GM12872 (cell line): Measurements from ENCODE around the gene DCUN1D2.

Experiments used
- TF ChIP-seq, protein P1 (sequence below): IDR thresholded peaks from 3 replicates; pipeline ENCODE4 v1.5.1; 2011; ENCODE audit warnings: low read depth, mild to moderate bottlenecking, low read length, moderate library complexity; ENCODE audit not compliant: insufficient read depth

Gene DCUN1D2

DNA sequence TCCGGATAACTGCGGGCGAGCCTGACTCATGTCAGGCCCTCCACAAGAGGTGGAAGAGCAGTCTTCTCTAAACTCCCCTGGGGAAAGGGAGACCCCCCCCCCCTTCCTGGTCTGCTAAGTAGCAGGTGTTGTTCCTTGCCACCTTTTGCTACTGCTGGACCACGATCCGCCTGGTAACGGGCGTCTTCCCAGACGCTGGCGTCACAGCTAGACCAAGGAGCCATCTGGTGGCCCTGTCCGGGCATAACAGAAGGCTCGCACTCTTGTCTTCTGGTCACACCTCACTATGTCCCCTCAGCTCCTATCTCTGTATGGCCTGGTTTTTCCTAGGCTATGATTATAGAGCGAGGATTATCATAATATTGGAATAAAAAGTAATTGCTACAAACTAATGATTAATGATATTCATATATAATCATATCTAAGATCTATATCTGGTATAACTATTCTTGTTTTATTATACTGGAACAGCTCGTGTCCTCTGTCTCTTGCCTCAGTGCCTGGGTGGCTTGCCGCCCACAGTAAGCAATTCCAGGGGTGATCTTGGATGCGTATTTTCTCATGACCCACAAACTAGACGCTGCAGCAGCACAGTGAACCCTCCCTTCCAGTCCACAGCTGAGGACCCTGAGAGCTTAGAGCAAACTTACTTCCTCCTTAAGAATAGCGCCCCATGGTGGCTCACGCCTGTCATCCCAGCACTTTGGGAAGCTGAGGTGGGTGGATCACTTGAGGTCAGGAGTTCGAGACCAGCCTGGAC, 39.5 kb downstream of the DCUN1D2 start:
- TF ChIP-seq, protein P1, sequence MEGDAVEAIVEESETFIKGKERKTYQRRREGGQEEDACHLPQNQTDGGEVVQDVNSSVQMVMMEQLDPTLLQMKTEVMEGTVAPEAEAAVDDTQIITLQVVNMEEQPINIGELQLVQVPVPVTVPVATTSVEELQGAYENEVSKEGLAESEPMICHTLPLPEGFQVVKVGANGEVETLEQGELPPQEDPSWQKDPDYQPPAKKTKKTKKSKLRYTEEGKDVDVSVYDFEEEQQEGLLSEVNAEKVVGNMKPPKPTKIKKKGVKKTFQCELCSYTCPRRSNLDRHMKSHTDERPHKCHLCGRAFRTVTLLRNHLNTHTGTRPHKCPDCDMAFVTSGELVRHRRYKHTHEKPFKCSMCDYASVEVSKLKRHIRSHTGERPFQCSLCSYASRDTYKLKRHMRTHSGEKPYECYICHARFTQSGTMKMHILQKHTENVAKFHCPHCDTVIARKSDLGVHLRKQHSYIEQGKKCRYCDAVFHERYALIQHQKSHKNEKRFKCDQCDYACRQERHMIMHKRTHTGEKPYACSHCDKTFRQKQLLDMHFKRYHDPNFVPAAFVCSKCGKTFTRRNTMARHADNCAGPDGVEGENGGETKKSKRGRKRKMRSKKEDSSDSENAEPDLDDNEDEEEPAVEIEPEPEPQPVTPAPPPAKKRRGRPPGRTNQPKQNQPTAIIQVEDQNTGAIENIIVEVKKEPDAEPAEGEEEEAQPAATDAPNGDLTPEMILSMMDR: peak; percentile 50

DNA sequence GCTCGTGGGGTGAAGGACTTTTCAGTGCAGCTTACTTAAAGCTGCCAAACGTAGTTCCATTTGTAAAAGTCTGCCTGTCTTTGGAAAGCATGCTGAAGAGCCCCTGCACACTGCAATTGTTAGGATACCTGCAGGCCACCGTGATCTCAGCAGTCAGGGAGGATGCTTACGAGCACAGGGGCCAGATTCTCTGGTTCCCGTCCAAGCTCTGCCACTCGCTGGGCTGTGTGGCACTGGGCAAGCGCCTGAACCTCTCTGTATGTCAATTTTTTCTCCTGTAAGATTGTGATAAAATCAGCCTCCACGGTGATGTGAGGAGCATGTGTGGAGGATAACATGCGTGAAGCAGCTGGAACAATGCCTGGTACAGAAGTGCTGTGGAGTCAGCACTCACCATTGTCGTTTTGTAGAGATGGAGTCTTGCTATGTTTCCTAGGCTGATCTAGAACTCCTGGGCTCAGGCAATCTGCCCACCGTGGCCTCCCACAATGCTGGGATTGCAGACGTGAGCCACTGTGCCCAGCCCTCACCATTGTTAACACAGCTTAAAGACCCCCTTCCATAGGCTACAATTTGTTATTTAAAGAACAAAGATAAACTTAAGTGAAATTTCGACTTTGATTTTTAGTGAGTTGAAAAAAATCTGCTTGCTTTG, 40.7 kb downstream of the DCUN1D2 start:
- TF ChIP-seq, protein P1: no peak

DNA sequence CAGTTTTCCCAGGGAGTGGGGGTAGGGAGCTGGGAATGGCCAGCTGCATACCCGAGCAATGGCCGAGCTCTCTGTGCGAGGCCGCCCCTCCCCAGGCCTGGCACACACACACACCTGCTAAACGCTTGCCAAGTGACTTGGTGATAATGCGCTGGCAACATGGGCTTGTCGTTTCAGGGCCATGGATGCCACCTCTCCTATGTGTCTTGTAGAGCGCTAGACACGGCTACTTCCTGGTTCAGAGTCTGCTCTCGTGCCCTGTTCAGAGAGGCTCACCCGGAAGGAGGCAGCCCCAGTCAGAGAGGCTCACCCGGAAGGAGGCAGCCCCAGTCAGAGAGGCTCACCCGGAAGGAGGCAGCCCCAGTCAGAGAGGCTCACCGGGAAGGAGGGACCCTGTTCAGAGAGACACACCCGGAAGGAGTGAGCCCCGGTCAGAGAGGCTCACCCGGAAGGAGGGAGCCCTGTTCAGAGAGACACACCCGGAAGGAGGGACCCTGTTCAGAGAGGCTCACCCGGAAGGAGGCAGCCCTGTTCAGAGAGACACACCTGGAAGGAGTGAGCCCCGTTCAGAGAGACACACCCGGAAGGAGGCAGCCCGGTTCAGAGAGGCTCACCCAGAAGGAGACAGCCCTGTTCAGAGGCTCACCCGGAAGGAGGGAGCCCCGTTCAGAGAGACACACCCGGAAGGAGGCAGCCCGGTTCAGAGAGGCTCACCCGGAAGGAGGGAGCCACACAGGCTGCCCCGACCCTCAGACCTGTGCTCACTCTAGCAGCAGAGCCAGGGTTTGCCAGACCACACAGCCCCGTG, 41.4 kb downstream of the DCUN1D2 start:
- TF ChIP-seq, protein P1: no peak

DNA sequence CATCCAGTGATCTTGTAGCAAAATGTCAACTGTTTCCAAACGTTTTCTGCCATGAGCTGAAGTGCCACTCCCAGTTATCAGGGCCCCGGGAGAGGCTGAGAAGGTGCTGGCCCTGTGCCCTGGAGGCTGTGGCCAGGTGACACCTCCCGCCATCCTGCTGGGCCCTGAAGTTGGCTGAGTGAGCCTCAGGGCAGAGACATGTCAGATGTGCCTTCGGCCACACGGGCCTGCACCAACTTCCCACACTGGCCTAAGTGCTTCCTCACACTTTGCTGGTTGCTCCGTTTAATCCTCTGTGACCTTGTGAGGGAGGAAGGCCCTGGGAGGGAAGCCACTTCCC, 42.0 kb downstream of the DCUN1D2 start:
- TF ChIP-seq, protein P1: no peak

DNA sequence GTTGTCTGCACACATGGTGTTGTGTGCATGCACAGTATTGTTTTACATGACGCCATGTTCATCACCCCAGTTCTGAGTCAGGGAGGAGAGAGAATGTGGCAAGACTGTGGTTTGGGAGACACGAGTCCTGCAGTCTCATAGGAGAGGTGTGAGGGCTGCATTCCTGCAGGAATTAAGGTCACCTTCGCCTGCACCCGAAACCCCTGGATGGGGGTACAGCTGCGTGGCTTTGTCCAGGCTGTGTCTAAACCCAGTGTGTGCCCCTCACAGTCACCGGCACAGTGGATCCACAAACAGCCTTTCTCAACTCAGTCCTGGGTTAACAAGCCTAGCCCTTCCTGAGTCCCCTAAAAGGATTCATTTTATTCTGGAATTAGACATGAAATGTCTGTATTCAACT, 42.9 kb downstream of the DCUN1D2 start:
- TF ChIP-seq, protein P1: no peak

DNA sequence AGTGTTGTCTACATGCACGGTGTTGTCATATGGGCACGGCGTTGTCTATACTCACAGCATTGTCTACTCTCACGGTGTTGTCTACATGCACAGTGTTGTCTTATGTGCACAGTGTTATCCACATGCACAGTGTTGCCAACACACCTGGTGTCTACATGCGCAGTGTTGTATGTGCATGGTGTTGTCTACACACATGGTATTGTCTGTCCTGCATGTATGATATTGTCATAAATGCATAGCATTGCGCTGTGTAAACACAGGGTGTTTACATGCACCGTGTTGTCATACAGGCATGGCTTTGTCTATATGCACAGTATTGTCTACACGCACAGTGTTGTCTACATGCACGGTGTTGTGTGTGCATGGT, 44.0 kb downstream of the DCUN1D2 start:
- TF ChIP-seq, protein P1: no peak

DNA sequence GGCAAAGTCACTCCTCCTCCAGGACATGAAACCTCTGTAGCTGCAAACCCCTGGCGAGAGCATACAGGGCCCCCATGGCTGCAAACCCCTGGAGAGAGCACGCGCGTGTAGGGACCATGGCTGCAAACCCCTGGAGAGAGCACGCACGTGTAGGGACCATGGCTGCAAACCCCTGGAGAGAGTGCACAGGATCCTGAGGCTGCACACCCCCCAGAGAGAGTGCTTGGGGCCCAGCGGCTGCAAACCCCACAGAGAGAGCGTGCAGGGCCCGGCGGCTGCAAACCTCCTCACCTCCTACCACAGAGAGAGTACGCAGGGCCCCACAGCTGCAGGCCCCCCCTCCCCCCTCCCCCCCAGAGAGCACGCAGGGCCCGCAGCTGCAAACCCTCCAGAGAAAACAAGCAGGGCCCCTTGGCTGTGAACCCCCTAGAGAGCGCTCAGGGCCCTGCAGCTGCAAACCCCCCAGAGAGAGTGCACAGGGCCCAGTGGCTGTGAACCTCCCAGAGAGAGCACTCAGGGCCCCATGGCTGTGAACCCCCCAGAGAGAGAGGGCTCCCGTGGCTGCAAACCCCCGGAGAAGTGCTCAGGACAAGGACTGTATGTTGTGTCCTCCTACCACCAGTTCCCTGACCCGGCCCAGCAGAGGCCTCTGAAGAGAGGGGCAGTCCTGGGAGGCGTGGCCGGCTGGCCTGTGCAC, 44.6 kb downstream of the DCUN1D2 start:
- TF ChIP-seq, protein P1: 0 out of 3 replicates have a peak, but pooled peaks have one; percentile 8
